NCI-H146 (cell line): ENCODE results near the gene OBSCN.

Source experiments
- DNase-seq: peaks from one replicate; lab custom pipeline; 2025; lab: John Stamatoyannopoulos, UW

The OBSCN gene

GRCh38 chr1:228279011-228279721 is 71.3 kb downstream of the OBSCN start:
- DNase-seq, result no peak

GRCh38 chr1:228279722-228280105 is 71.9 kb downstream of the OBSCN start:
- DNase-seq, result no peak

GRCh38 chr1:228280106-228280901 is 72.5 kb downstream of the OBSCN start:
- no peak for DNase-seq

DNA sequence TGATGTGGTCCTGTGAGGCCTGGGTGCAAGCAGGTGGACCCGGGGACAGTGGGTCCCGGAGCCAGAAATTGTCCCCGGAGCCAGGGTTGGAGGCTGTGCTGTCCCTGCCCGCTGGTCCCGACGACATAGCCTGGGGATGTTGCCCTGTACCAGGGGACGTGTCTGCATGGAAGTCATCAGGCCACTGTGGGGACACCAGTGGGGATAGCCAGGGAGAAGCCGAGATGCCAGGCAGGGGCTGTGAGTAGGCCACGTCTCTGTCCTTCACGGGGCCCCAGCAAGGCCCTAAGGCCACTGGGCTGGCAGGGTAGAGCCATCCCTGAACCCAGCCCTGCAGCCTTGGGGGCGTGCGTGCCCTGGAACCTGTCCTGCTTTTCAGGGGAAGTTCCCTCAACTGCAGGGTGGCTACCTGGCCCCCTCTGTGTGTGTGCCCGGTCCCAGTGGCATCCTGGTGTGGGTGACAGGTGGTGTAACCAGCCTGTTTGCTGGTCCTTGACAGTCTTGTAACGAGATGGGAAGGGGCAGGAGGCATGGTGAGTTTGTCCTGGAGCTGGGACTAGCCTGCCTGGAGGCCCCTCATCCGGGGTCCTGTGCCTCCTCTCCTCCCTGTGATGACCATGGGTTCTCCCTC is 73.2 kb downstream of the OBSCN start:
- DNase-seq, result no peak

DNA sequence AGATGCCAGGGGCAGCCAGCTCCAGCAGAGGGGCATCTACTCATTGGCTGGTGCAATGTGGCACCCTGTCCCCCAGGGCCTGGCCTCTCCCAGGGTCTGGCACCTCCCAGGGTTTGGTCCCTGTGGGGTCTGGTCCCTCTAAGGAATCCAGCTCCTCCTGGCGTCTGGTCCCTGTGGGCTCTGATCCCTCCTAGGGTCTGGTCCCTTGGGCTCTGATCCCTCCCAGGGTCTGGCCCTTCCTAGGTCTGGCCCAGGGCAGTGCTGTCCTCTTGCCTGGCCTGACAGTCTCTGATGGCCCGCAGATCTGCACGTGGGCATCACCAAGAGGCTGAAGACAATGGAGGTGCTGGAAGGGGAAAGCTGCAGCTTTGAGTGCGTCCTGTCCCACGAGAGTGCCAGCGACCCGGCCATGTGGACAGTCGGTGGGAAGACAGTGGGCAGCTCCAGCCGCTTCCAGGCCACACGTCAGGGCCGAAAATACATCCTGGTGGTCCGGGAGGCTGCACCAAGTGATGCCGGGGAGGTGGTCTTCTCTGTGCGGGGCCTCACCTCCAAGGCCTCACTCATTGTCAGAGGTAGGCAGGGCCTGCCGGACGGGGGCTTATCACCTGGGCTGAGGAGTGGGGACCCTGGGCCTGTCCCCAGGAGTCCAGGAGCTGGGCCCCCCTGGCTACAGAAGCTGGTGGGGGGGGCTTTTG is 73.9 kb downstream of the OBSCN start:
- DNase-seq, result no peak

DNA sequence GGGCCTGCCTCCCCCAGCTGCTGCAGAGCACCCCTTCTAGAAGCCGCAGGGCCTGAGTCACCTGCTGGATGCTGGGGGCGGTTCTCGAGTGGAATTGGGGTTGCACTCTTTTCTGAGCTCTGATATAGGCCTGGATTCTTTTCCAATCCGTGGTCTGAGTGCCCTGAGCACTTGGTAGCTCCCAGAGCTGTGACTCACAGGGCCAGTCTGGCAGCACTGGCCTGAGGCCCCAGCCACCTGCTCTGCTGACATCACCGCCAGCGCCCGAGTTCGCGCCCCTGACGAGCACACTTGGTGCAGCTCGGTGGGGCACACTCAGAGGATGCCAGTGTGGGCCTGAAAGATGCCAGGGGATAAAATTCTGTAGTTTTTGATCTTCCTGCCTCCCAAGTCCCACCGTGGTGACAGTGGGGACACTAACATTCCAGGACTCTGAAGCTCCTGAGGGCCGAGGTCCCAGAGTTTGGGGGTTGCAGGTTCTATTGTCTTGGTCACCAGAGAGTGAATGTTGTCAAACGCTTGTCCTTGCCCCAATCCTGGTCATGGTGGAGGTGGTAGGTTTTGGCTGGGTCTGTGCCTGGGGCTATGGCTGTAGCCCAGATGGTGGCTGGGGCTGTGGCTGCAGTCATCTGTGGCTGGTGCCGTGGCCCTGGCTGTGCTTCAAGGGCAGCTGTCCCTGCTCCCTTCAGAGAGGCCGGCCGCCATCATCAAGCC is 74.6 kb downstream of the OBSCN start:
- no peak for DNase-seq

DNA sequence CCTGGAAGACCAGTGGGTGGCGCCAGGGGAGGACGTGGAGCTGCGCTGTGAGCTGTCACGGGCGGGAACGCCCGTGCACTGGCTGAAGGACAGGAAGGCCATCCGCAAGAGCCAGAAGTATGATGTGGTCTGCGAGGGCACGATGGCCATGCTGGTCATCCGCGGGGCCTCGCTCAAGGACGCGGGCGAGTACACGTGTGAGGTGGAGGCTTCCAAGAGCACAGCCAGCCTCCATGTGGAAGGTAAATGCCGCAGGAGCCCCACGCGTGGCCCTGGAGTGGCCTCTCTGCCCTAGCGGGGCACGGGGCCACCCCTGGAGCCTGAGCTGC is 75.2 kb downstream of the OBSCN start:
- DNase-seq, result no peak

- DNase-seq, result no peak
Measured at GRCh38 chr1:228283476-228284147, 75.8 kb downstream of the OBSCN start.

GRCh38 chr1:228284148-228284495 is 76.3 kb downstream of the OBSCN start:
- no peak for DNase-seq

- no peak for DNase-seq
Measured at GRCh38 chr1:228284521-228284920, 76.7 kb downstream of the OBSCN start.

- no peak for DNase-seq
Measured at GRCh38 chr1:228285661-228286504, 78.0 kb downstream of the OBSCN start.

DNA sequence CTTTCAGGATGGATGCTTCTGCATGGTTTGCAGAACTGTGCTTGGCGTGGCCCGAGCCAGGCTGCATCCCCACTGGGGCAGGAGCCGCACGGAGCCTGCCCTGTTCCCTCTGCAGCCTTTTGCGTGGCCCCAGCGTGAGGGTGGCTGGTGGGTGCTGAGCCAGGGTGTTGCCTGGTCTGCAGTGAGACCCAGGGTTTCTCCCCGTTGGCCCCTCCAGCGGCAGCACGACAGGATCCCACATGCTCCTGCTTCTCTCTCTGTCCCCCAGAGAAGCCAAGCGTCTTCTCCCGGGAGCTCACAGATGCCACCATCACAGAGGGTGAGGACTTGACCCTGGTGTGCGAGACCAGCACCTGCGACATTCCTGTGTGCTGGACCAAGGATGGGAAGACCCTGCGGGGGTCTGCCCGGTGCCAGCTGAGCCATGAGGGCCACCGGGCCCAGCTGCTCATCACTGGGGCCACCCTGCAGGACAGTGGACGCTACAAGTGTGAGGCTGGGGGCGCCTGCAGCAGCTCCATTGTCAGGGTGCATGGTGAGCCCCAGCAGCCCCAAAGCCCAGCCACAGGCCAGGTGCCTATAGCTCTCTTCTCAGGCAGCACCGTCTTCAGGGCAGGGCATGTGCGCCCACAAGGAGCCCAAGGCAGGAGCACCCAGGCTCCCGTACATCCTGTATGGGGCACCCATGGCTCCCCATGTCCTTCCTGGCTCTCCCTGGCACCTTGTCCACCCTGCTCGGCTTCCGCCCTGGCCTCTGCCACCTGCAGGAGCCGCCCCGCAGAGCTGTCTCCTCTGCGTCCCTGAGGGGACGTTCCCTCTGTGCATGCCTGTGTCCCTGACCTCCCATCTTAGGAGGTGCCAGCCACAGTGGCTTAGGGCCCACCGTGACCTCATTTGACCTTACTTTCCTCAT is 78.9 kb downstream of the OBSCN start:
- DNase-seq, result no peak

DNA sequence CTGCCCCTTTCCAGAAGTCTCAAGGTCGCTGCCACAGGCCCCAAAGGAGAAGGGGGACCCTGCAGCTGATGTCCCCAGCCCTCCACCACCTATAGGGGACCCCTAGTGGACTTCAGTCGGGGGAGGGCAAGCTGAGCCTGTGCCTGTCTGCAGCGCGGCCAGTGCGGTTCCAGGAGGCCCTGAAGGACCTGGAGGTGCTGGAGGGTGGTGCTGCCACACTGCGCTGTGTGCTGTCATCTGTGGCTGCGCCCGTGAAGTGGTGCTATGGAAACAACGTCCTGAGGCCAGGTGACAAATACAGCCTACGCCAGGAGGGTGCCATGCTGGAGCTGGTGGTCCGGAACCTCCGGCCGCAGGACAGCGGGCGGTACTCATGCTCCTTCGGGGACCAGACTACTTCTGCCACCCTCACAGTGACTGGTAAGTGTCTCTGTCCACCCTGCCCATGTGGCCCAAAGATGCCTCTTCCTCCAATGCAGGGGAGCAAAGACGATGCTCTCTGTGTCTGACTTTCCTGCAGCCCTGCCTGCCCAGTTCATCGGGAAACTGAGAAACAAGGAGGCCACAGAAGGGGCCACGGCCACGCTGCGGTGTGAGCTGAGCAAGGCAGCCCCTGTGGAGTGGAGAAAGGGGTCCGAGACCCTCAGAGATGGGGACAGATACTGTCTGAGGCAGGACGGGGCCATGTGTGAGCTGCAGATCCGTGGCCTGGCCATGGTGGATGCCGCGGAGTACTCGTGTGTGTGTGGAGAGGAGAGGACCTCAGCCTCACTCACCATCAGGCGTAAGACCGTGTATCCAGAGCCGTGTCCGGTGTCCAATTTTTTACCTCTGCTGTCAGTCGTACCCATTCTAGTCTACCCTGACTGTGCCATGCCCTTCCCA is 79.9 kb downstream of the OBSCN start:
- no peak for DNase-seq

DNA sequence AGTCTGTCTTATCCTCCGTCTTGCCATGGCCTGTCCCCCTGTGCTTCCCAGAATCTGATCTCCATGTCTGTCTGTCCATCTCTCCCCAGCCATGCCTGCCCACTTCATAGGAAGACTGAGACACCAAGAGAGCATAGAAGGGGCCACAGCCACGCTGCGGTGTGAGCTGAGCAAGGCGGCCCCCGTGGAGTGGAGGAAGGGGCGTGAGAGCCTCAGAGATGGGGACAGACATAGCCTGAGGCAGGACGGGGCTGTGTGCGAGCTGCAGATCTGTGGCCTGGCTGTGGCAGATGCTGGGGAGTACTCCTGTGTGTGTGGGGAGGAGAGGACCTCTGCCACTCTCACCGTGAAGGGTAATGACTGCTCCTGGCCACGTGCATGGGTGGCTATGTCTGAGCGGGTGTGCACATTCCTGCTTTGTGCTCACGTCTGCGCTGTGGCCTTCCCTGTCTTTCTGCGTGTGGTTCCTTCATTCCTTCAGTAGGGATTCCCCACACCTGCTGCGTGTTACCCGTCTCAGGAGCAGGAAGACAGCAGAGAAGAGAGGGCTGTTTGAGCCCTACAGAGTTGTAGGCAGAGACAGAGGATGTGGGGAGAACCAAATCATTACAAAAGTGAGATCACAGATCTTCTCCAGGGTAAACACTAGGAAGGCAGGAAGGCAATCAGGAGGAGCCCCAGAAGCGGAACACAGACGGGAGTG is 80.8 kb downstream of the OBSCN start:
- DNase-seq, result no peak

DNA sequence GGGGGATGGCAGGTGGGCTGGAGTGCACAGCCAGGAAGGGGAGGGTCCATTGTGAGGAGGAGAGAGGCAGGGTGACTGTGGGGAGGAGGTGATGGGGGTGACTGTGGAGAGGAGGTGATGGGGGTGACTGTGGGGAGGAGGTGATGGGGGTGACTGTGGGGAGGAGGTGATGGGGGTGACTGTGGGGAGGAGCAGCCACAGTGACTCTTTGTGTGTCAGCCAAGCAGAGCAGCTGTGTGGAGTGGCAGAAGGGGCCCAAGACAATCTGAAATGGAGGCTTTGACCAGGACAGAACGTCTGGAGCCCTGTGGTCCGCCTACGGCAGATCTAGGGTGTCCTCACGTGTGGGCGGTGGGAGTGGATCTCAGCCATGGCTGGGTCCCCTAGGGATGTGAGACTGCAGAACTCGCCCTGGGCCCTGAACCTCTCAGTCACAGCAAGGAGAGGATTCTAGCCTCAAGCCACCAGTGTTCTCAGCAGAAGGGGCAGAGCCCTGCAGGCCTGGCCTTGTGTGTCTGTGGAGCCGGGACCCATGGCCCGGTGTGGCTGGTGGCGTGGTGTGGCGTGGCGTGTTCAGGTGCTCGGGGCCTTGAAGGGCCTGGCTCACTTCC is 81.5 kb downstream of the OBSCN start:
- DNase-seq, result no peak

GRCh38 chr1:228289996-228290881 is 82.4 kb downstream of the OBSCN start:
- DNase-seq, result peak; percentile 8
